Breast epithelium (tissue), 4 donors: ENCODE measurements around the gene TUBB1. TPM values are rescaled to one million over a fixed set of nuclear protein-coding genes. Genes with fewer than 3 reads are reported as not detected.

ENCODE experiments used
- DNase-seq, 2 donors: peaks; one replicate each; pipeline ENCODE4 v3.0.0-alpha.2; 2019; ENCODE audit warnings: low spot score in 2 of 2
- H3K27ac ChIP-seq, 2 donors: fragments of 200-600 bp; sonication (generic) in 1 of 2; one replicate each; pipeline ENCODE4 v1.5.1; 2016 to 2019; ENCODE audit warnings: mild to moderate bottlenecking in 1 of 2
- H3K27me3 ChIP-seq, 2 donors: fragments of 200-600 bp; sonication (generic) in 1 of 2; one replicate each; pipeline versions ENCODE4 v1.5.1 to v1.6.0; 2017 to 2019; ENCODE audit warnings: control low read depth in 1 of 2, mild to moderate bottlenecking in 1 of 2
- H3K36me3 ChIP-seq: fragments of 200-600 bp; one replicate; pipeline ENCODE4 v1.5.1; 2019
- H3K4me1 ChIP-seq, 2 donors: fragments of 200-600 bp; sonication (generic); one replicate each; pipeline ENCODE4 v1.5.1; 2016 to 2019; ENCODE audit warnings: control low read depth in 1 of 2
- H3K4me3 ChIP-seq, 3 donors: fragments of 200-600 bp; sonication (generic); 1 replicate in 2 of 3; 2 replicates in 1 of 3; pipeline ENCODE4 v1.5.1; 2016 to 2019; ENCODE audit warnings: mild to moderate bottlenecking in 3 of 3, moderate library complexity in 2 of 3
- H3K9me3 ChIP-seq, 2 donors: fragments of 200-600 bp; sonication (generic) in 1 of 2; one replicate each; pipeline ENCODE4 v1.5.1; 2016 to 2019; ENCODE audit warnings: control low read depth in 1 of 2
- POLR2A ChIP-seq: fragments of 450-650 bp; IDR thresholded peaks from one replicate; pipeline ENCODE4 v1.6.1; 2016; ENCODE audit warnings: antibody characterized with exemption, mild to moderate bottlenecking, moderate library complexity
- POLR2AphosphoS5 ChIP-seq, 3 donors: sonication (generic); formaldehyde crosslinking; IDR thresholded peaks; one replicate each; pipeline ENCODE4 v1.6.1; 2017; ENCODE audit warnings: antibody characterized with exemption in 3 of 3
- intact Hi-C: fragments of 100-400 bp; cut with DNase I; formaldehyde crosslinking; loops from one replicate; pipeline ENCODE4 v1.15.1; 2023; ENCODE audit warnings: low total_unique reads
- total RNA-seq, 3 donors: library from RNA; depleted of rRNA; stranded (reverse); fragments of >200 nt; gene quantifications; one replicate each; pipeline ENCODE4 v1.1.0, GENCODE V29; 2016
- TF ChIP-seq, protein P1 (sequence below), 3 donors: fragments of 450-650 bp; IDR thresholded peaks; one replicate each; pipeline ENCODE4 v1.5.1; 2016 to 2017; ENCODE audit warnings: antibody characterized with exemption in 3 of 3, mild to moderate bottlenecking in 3 of 3, moderate library complexity in 3 of 3

Gene TUBB1
- total RNA-seq, 3 donors from 2014 or later, result 0.16 TPM; not detected in 2

DNA sequence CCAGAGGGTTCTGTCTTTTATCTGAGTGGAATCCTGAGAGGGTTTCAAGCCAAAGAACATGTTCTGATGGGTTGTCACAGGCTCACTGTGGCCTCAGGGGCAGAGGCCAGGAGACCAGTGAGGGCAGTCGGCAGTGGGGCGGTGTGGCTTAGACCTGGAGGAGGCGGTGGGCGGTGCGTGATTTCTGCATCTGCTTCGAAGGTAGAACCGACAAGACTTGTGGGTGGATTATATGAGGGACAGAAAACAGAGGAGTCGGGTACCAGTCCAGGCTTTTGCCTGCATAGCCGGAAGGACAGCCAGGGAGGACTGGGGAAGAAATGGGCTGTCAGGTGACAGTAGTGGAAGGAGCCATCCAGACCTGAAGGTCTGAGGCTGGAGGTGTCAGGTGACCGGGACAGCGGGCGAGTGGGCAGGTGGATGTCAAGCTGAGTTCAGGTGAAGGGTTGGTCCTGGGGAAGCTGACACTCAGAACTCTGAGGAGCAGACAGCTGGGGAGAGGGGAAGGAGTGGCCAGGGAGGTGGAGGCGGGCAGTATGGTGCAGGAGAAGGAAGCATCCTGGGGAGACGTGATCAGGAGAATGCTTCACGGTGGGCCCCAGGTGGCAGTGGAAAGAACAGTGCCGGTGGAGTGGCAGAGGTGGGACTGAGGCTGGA, 15.3 kb upstream of the TUBB1 start:
- TF ChIP-seq POLR2AphosphoS5 (IDR thresholded peaks at IDR 0.05) (no peak), POLR2A (no peak)
- peaks cover 14 to 20% of the 10 kb centered on the region in 2 donors for H3K4me1 ChIP-seq
- peak overlapping the region in 1 of 3 donors; percentile 85 for H3K4me3 ChIP-seq
- DNase-seq, result no peak
- H3K36me3 ChIP-seq, result no peaks in the 10 kb centered on the region
- H3K9me3 ChIP-seq, result no peaks in the 10 kb centered on the region
- H3K27ac ChIP-seq, result peak overlapping the region; percentile 93
- intact Hi-C loops, result no loop called here
- no peaks in the 10 kb centered on the region for H3K27me3 ChIP-seq

DNA sequence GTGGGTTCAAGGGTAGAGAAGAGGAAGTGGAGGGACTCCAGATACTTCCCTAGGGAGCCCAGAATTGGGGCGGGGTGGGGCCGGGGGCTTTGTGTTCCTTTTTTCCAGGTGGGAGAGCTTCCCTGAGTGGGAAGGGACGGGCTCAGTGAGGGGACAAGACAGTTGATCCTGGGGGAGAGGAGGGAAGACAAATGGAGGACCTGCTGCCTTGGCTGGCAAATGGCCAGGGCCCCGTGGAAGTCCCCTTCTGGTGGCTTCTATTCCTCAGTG, 14.8 kb upstream of the TUBB1 start:
- H3K9me3 ChIP-seq, result no peaks in the 10 kb centered on the region
- peak overlapping the region; percentile 93 for H3K27ac ChIP-seq
- DNase-seq, result peak in 1 of 2 donors; percentile 48
- peak overlapping the region; percentile 81 to 86 (median 85) for H3K4me3 ChIP-seq
- intact Hi-C loops, result no loop called here
- TF ChIP-seq, protein P1, sequence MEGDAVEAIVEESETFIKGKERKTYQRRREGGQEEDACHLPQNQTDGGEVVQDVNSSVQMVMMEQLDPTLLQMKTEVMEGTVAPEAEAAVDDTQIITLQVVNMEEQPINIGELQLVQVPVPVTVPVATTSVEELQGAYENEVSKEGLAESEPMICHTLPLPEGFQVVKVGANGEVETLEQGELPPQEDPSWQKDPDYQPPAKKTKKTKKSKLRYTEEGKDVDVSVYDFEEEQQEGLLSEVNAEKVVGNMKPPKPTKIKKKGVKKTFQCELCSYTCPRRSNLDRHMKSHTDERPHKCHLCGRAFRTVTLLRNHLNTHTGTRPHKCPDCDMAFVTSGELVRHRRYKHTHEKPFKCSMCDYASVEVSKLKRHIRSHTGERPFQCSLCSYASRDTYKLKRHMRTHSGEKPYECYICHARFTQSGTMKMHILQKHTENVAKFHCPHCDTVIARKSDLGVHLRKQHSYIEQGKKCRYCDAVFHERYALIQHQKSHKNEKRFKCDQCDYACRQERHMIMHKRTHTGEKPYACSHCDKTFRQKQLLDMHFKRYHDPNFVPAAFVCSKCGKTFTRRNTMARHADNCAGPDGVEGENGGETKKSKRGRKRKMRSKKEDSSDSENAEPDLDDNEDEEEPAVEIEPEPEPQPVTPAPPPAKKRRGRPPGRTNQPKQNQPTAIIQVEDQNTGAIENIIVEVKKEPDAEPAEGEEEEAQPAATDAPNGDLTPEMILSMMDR (IDR thresholded peaks at IDR 0.05), result no peak
- no peak for TF ChIP-seq POLR2AphosphoS5 (IDR thresholded peaks at IDR 0.05)
- no peak for TF ChIP-seq POLR2A
- peaks cover 14 to 20% of the 10 kb centered on the region in 2 donors for H3K4me1 ChIP-seq
- H3K27me3 ChIP-seq, result no peaks in the 10 kb centered on the region
- no peaks in the 10 kb centered on the region for H3K36me3 ChIP-seq

DNA sequence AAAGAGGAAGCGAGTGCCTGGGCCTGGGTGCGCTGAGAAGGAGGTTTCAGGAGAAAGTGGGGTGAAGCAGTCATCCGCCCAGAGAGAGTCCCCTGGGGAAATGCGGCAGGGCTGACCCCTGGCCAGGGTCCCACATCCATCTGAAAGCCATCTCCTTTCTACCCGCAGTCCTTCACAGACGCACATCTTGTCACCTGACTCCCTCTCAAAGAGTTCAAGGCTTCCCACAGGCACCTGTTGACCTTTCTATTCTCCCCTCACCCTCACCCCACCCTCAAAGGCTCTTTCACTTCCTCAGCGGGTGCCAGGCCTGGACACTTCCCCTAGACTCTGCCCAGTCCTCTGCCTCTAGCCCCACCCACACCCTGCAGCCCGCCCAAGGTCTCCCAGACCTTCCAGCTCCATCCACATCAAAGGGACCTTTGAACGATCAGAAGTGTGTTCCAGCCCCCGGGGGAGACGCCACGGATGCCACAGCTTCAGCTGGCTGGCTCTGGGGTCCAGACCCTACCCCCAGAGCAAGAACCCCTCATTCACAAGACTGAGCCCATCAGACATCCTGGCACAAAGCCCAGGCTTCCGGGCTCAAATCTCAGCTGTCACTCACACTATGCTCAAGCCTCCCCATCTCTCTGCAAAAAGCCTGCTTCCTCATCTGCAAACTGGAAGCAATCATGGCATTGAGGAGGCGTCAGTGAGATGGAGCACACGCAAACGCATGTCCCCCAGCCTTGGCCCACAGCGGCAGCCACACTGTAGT, 14.3 kb upstream of the TUBB1 start:
- Histone ChIP-seq H3K36me3 (no peaks in the 10 kb centered on the region), H3K27ac (peak overlapping the region; percentile 93), H3K4me1 (peaks cover 15 to 20% of the 10 kb centered on the region in 2 donors), H3K4me3 (peak overlapping the region; percentile 81 to 86 (median 85)), H3K27me3 (no peaks in the 10 kb centered on the region), H3K9me3 (no peaks in the 10 kb centered on the region)
- intact Hi-C loops, result no loop called here
- TF ChIP-seq POLR2A (no peak), POLR2AphosphoS5 (IDR thresholded peaks at IDR 0.05) (no peak)
- TF ChIP-seq, protein P1 (IDR thresholded peaks at IDR 0.05), result no peak
- DNase-seq, result peak in 1 of 2 donors; percentile 50

DNA sequence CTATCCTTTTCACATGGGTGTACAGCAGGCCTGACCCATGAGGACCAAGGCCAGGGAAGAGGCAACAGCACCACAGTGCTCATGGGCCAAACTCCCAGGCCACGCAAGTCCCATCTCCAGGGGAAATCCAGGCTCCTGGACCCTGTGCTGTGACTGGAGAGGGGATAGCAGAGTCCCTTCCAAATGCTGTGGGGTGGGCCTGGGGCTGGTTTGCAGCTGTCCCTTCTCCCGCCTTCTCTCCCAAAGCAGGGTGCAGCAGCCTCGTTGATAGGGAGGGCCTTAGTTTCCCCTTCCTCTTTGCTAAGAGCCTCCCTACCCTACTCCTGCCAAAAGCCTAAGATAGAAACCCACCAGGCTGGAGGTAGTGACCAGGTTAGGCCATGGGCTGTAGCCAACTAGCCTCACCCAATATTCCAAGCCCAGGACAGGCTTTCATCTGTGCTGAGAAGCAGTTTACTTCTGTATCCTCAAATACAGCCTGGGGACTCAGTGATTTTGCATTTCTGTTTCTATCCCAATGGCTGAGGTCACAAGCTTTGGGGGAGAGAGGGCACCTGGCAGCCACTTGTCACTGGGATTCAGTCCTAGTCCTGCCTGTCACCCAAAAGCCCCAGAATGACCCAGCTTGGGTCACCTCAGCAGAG, 13.6 kb upstream of the TUBB1 start:
- H3K9me3 ChIP-seq, result no peaks in the 10 kb centered on the region
- peaks cover 19 to 27% of the 10 kb centered on the region in 2 donors for H3K4me1 ChIP-seq
- intact Hi-C loops, result no loop called here
- H3K36me3 ChIP-seq, result no peaks in the 10 kb centered on the region
- H3K27me3 ChIP-seq, result no peaks in the 10 kb centered on the region
- peak overlapping the region; percentile 93 for H3K27ac ChIP-seq
- DNase-seq, result no peak
- TF ChIP-seq POLR2AphosphoS5 (IDR thresholded peaks at IDR 0.05), result no peak
- TF ChIP-seq, protein P1 (IDR thresholded peaks at IDR 0.05), result no peak
- TF ChIP-seq POLR2A, result no peak
- H3K4me3 ChIP-seq, result peak overlapping the region; percentile 81 to 86 (median 85)

DNA sequence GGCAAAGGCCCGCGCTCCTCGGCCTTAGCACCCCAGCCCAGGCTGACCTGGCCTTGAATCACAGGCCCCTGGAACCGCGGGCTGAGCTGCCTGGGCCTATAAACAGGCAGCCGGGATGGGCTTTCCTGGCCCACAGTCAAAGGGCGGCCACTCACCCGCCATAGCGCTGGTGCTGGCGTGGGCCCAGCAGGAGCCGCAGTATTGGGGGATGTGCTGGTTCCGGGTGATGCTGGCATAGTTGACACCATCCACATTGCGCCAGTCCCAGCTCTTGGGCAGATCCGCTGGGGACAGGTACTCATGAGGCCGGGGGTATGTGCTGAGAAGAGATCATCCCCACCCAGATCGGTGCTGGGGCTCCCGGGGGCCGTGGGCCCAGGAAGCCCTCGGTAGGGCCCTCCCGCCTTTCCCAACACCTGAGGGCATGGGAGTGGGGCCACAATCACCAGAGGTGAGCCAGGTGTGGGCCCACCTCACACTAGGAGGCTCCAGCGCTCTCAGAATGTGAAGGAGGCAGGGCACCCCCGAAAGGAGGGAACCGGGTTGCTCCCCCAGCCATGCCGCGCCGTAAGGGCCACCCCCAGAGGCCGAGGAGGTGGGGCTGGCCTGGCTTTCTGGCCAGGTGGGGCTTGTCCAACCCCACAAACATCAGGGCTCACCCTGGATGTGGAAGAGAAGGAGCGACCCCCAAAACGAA, 12.9 kb upstream of the TUBB1 start:
- Histone ChIP-seq H3K9me3 (no peaks in the 10 kb centered on the region), H3K4me1 (peaks cover 19 to 28% of the 10 kb centered on the region in 2 donors), H3K4me3 (peak overlapping the region; percentile 81 to 86 (median 85)), H3K27ac (peak overlapping the region; percentile 93), H3K36me3 (no peaks in the 10 kb centered on the region), H3K27me3 (no peaks in the 10 kb centered on the region)
- intact Hi-C loops, result no loop called here
- TF ChIP-seq POLR2AphosphoS5 (IDR thresholded peaks at IDR 0.05), result no peak
- TF ChIP-seq, protein P1 (IDR thresholded peaks at IDR 0.05), result no peak
- no peak for TF ChIP-seq POLR2A
- peak in 1 of 2 donors; percentile 55 for DNase-seq
